ENCODE data around the gene ATG7. TPM values are rescaled to one million over a fixed set of nuclear protein-coding genes. Genes with fewer than 3 reads are reported as not detected.

The ATG7 gene
- total RNA-seq, 1 donor from 2014 or later, result 42.5 TPM

DNA sequence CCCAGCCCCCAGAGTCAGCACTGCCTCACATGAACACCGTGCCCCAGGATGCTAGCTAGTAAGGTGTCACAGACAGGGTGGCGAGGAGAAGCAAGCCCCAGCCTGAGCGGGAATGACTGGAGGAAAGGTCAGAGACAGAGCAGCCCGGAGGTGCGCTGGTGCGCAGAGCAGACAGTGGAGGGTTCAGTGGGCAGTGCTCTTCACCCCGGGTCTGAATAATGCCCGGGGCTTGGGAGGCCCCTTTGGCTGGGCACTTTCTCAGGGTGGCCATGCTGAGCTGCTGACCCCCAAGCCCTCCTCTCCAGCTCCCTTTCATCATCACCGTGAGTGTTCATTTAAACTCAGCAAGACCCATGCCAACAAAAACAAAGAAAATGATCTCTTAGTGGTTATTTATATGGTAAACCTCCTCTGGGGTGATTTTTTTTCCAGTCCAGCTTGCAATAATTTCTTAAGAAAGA lies 260.8 kb downstream of the ATG7 start:
- Mint-ChIP-seq H3K27me3 (ENCODE audit: unreplicated experiment) (no peaks in the 10 kb centered on the region), H3K4me1 (ENCODE audit: unreplicated experiment) (peaks cover 70% of the 10 kb centered on the region), H3K36me3 (ENCODE audit: unreplicated experiment) (peaks cover 3% of the 10 kb centered on the region), H3K27ac (ENCODE audit: unreplicated experiment) (peak overlapping the region; percentile 64), H3K9me3 (ENCODE audit: unreplicated experiment) (no peaks in the 10 kb centered on the region), H3K4me3 (ENCODE audit: unreplicated experiment) (no peak overlapping the region)
- TF ChIP-seq, protein P1, sequence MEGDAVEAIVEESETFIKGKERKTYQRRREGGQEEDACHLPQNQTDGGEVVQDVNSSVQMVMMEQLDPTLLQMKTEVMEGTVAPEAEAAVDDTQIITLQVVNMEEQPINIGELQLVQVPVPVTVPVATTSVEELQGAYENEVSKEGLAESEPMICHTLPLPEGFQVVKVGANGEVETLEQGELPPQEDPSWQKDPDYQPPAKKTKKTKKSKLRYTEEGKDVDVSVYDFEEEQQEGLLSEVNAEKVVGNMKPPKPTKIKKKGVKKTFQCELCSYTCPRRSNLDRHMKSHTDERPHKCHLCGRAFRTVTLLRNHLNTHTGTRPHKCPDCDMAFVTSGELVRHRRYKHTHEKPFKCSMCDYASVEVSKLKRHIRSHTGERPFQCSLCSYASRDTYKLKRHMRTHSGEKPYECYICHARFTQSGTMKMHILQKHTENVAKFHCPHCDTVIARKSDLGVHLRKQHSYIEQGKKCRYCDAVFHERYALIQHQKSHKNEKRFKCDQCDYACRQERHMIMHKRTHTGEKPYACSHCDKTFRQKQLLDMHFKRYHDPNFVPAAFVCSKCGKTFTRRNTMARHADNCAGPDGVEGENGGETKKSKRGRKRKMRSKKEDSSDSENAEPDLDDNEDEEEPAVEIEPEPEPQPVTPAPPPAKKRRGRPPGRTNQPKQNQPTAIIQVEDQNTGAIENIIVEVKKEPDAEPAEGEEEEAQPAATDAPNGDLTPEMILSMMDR (IDR thresholded peaks at IDR 0.05), result no peak
- no peak for DNase-seq (ENCODE audit: extremely low spot score, unreplicated experiment)

DNA sequence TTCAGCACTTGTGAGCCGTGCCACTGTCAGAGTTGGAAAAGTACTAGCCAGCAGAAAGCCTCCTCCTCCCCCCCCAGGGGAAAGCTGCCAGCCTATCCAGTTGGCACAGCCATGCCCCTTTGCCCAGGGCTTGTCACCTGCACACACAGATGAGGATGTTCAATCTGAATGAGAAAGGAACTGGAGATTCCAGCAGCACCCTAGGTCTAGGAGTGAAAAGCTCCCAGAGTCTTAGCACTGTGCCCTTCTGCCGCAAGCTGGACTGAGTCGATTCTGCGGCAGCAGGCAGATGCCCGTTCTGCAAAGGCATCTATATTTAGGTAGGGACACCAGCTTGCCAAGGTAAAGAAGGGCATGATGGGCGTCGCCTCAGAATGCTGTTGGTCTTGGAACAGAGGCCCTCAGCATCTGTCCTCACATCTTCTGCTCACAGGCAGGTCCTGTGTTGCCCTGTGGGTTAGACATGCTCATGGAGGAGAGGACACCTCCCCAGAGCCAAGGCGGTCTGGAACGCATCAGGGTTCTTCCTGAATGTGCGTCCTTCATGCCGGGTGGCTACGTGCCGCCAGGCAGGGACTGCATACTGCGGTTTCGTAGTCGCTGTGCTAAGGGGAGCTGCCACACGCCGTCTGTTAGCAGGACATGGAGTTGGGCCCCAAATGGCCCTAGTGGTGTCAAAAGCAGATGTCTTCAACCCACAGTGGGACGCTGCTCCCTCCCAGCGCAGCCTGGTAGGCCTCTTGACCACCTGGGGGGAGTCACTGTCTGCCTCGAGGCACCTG lies 262.0 kb downstream of the ATG7 start:
- TF ChIP-seq, protein P1 (IDR thresholded peaks at IDR 0.05), result no peak
- Mint-ChIP-seq H3K9me3 (ENCODE audit: unreplicated experiment) (no peaks in the 10 kb centered on the region), H3K4me1 (ENCODE audit: unreplicated experiment) (peaks cover 68% of the 10 kb centered on the region), H3K36me3 (ENCODE audit: unreplicated experiment) (peaks cover 3% of the 10 kb centered on the region), H3K4me3 (ENCODE audit: unreplicated experiment) (no peak overlapping the region), H3K27ac (ENCODE audit: unreplicated experiment) (peak overlapping the region; percentile 78), H3K27me3 (ENCODE audit: unreplicated experiment) (no peaks in the 10 kb centered on the region)
- DNase-seq (ENCODE audit: extremely low spot score, unreplicated experiment), result no peak

DNA sequence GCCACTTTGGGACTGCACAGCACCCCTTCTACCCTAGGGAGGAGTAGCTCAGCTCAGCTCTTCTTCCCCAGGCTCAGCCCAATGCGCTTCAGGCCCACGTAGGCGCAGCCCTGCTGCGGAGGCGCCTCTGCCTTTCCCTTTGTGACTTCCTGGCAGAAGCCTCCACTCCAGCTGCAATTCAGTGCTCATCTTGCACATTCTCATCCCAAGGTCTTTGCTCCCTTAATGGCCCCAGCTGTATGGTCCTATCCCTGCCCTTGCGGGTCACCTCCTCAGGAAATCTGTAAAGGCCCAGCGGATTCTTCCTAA lies 262.6 kb downstream of the ATG7 start:
- TF ChIP-seq, protein P1 (IDR thresholded peaks at IDR 0.05), result no peak
- Mint-ChIP-seq H3K36me3 (ENCODE audit: unreplicated experiment) (peaks cover 3% of the 10 kb centered on the region), H3K4me1 (ENCODE audit: unreplicated experiment) (peaks cover 67% of the 10 kb centered on the region), H3K27ac (ENCODE audit: unreplicated experiment) (no peak overlapping the region), H3K9me3 (ENCODE audit: unreplicated experiment) (no peaks in the 10 kb centered on the region), H3K27me3 (ENCODE audit: unreplicated experiment) (no peaks in the 10 kb centered on the region), H3K4me3 (ENCODE audit: unreplicated experiment) (no peak overlapping the region)
- no peak for DNase-seq (ENCODE audit: extremely low spot score, unreplicated experiment)

DNA sequence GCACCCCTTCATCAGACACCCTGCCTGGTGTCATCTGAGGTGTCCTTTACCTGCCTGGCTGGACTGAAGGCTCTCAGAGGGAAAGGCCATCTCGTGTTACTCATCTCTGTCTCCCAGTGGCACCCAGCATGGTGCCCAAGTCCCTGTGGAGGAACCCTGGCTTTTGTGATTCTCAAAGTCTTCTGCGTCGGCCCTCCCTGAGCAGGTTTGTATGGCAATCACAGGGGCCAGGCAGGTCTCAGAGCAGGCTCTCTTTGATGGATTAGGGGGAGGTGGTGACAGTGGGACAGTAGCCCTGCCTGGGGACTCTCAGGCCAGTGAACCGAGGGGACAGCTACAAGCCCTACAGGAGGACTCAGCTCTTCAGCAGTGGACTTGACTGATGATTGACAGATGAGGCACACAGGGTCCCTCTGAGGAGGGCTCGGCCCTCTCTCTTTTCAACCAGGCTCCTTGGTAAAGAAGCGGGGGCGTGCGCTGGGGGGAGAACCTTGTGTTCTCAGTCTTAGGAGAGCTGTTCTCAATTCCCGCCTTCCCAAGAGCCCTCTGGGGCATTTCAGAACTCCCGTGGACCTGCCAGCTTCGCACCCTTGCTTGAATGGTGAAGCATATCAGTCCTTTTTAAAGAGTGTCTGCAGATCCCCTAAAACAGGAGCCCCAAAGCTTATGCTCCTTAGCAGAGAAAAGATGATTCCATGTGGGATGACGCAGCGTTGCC lies 263.2 kb downstream of the ATG7 start:
- peaks cover 3% of the 10 kb centered on the region for H3K36me3 Mint-ChIP-seq (ENCODE audit: unreplicated experiment)
- TF ChIP-seq, protein P1 (IDR thresholded peaks at IDR 0.05), result no peak
- H3K27ac Mint-ChIP-seq (ENCODE audit: unreplicated experiment), result peak overlapping the region; percentile 7
- no peaks in the 10 kb centered on the region for H3K27me3 Mint-ChIP-seq (ENCODE audit: unreplicated experiment)
- no peaks in the 10 kb centered on the region for H3K9me3 Mint-ChIP-seq (ENCODE audit: unreplicated experiment)
- H3K4me3 Mint-ChIP-seq (ENCODE audit: unreplicated experiment), result no peak overlapping the region
- H3K4me1 Mint-ChIP-seq (ENCODE audit: unreplicated experiment), result peaks cover 62% of the 10 kb centered on the region
- DNase-seq (ENCODE audit: extremely low spot score, unreplicated experiment), result no peak

All from osteocyte (in vitro differentiated cells).